Panc1 (cell line): ENCODE results near the gene B3GLCT. TPM values are rescaled to one million over a fixed set of nuclear protein-coding genes. Genes with fewer than 3 reads are reported as not detected.

ENCODE experiments used
- ATAC-seq: fragments of 200-7000 bp; cut with Tn5 transposase; 2 replicates; pipeline ENCODE4 v1.9.1; 2020; ENCODE audit warnings: mild to moderate bottlenecking, moderate library complexity
- BruUV-seq: library from RNA; stranded (reverse); fragments of 400-500 nt; replicated peaks from 2 replicates; lab custom pipeline; 2021; lab: Mats Ljungman, UMichigan
- CTCF ChIA-PET: fragments of 300-600 bp; sonication (Branson Sonifier 250); formaldehyde crosslinking; loops from one replicate; lab custom pipeline; 2022; ENCODE audit warnings: antibody characterized with exemption; lab: Charles Lee
- POLR2A ChIA-PET: fragments of 300-600 bp; sonication (Branson Sonifier 250); formaldehyde crosslinking; loops from one replicate; lab custom pipeline; 2022; ENCODE audit warnings: antibody characterized with exemption; lab: Charles Lee
- DNase-seq: peaks from one replicate; pipeline ENCODE4 v3.0.0-alpha.2; 2010; ENCODE audit warnings: low read depth, low spot score
- H3K27ac ChIP-seq: 2 replicates; pipeline ENCODE4 v1.5.1; 2011; ENCODE audit warnings: mild to moderate bottlenecking, low read length, inconsistent platforms
- H3K27me3 ChIP-seq: fragments of 200-500 bp; sonication (Bioruptor generic); 2 replicates; pipeline ENCODE4 v1.6.0; 2014; ENCODE audit warnings: low read length, inconsistent platforms; ENCODE audit not compliant: control insufficient read depth, insufficient read depth
- H3K36me3 ChIP-seq: fragments of 200-500 bp; sonication (Bioruptor generic); 2 replicates; pipeline ENCODE4 v1.5.1; 2014; ENCODE audit warnings: inconsistent platforms, mild to moderate bottlenecking, low read length, moderate library complexity; ENCODE audit not compliant: control insufficient read depth, insufficient read depth
- H3K4me1 ChIP-seq: 2 replicates; pipeline ENCODE4 v1.5.1; 2011; ENCODE audit warnings: inconsistent platforms, mild to moderate bottlenecking, low read length, moderate library complexity; ENCODE audit not compliant: control insufficient read depth, insufficient read depth
- H3K4me3 ChIP-seq, 2 experiments: 2 replicates each; pipeline ENCODE4 v1.5.1; 2011 to 2012; ENCODE audit warnings: low read depth in 2 of 2, low read length in 2 of 2, mild to moderate bottlenecking in 2 of 2, inconsistent platforms in 1 of 2, moderate library complexity in 1 of 2
- H3K9me3 ChIP-seq: fragments of 200-500 bp; sonication (Bioruptor generic); 2 replicates; pipeline ENCODE4 v1.5.1; 2014; ENCODE audit warnings: low read depth, mild to moderate bottlenecking, inconsistent platforms, low read length, moderate library complexity; ENCODE audit not compliant: control insufficient read depth, insufficient read depth
- POLR2AphosphoS5 ChIP-seq: IDR thresholded peaks from 2 replicates; pipeline ENCODE4 v1.6.1; 2012; ENCODE audit warnings: mild to moderate bottlenecking, low read depth, low read length, moderate library complexity
- REST ChIP-seq, 2 experiments: IDR thresholded peaks; 2 replicates each; pipeline ENCODE4 v1.6.1; 2011 to 2012; ENCODE audit warnings: low read depth in 2 of 2, control low read depth in 1 of 2, low read length in 1 of 2, mild to moderate bottlenecking in 1 of 2, moderate library complexity in 1 of 2; ENCODE audit not compliant: insufficient read depth in 1 of 2
- SIN3A ChIP-seq: IDR thresholded peaks from 2 replicates; pipeline ENCODE4 v1.6.1; 2012; ENCODE audit warnings: low read depth, mild to moderate bottlenecking, low read length, moderate library complexity, borderline replicate concordance; ENCODE audit not compliant: insufficient read depth
- TCF7L2 ChIP-seq: IDR thresholded peaks from 2 replicates; pipeline ENCODE4 v1.6.1; 2011; ENCODE audit warnings: mild to moderate bottlenecking, low read depth, low read length, inconsistent platforms
- in situ Hi-C: cut with HindIII; loops from 2 replicates; pipeline ENCODE4 v1.10.0; 2016; ENCODE audit warnings: low sequenced_read_pairs, low pct_unique_long_range_greater_than_20kb
- intact Hi-C: fragments of 100-400 bp; cut with micrococcal nuclease; formaldehyde crosslinking; loops from one replicate; pipeline ENCODE4 v1.10.0; 2022; ENCODE audit not compliant: unreplicated experiment
- total RNA-seq: library from RNA; stranded (reverse); gene quantifications from one replicate; pipeline ENCODE4 v1.2.1, GENCODE V29; 2021; ENCODE audit not compliant: unreplicated experiment
- TF ChIP-seq, protein P1 (sequence below): fragments of 450-650 bp; IDR thresholded peaks from 2 replicates; pipeline ENCODE4 v1.5.1; 2017; ENCODE audit warnings: mild to moderate bottlenecking

The B3GLCT gene
- total RNA-seq, 1 experiment from 2014 or later: 16.5 TPM

- POLR2A ChIA-PET: no interaction called here
- no peak for DNase-seq
- TF ChIP-seq SIN3A: no peak
- TF ChIP-seq TCF7L2: no peak
- no peak for TF ChIP-seq REST (IDR thresholded peaks at IDR 0.05; ENCODE audit: insufficient read depth in 1 of 2, low read depth in 2 of 2, low read length in 1 of 2)
- TF ChIP-seq POLR2AphosphoS5: no peak
- TF ChIP-seq, protein P1, sequence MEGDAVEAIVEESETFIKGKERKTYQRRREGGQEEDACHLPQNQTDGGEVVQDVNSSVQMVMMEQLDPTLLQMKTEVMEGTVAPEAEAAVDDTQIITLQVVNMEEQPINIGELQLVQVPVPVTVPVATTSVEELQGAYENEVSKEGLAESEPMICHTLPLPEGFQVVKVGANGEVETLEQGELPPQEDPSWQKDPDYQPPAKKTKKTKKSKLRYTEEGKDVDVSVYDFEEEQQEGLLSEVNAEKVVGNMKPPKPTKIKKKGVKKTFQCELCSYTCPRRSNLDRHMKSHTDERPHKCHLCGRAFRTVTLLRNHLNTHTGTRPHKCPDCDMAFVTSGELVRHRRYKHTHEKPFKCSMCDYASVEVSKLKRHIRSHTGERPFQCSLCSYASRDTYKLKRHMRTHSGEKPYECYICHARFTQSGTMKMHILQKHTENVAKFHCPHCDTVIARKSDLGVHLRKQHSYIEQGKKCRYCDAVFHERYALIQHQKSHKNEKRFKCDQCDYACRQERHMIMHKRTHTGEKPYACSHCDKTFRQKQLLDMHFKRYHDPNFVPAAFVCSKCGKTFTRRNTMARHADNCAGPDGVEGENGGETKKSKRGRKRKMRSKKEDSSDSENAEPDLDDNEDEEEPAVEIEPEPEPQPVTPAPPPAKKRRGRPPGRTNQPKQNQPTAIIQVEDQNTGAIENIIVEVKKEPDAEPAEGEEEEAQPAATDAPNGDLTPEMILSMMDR: no peak
- in situ Hi-C loops: no loop called here
- Histone ChIP-seq H3K27me3 (no peaks in the 10 kb centered on the region), H3K36me3 (no peaks in the 10 kb centered on the region), H3K4me1 (no peaks in the 10 kb centered on the region), H3K27ac (no peak overlapping the region), H3K4me3 (no peak overlapping the region), H3K9me3 (no peaks in the 10 kb centered on the region)
- no TSS peak for BruUV-seq
- CTCF ChIA-PET: no interaction called here
- ATAC-seq: no peak
- intact Hi-C loops: no loop called here
Measured at GRCh38 chr13:31286930-31287329, 87.2 kb downstream of the B3GLCT start.

GRCh38 chr13:31301119-31301518 lies 101.3 kb downstream of the B3GLCT start:
- H3K27ac ChIP-seq: no peak overlapping the region
- ChIA-PET CTCF (no interaction called here), POLR2A (no interaction called here)
- H3K27me3 ChIP-seq: no peaks in the 10 kb centered on the region
- no peak for ATAC-seq
- BruUV-seq: no TSS peak
- DNase-seq: no peak
- no peaks in the 10 kb centered on the region for H3K36me3 ChIP-seq
- intact Hi-C loops (no loop called here), in situ Hi-C loops (no loop called here)
- no peaks in the 10 kb centered on the region for H3K9me3 ChIP-seq
- TF ChIP-seq SIN3A: no peak
- no peak for TF ChIP-seq POLR2AphosphoS5
- no peak for TF ChIP-seq REST (IDR thresholded peaks at IDR 0.05; ENCODE audit: insufficient read depth in 1 of 2, low read depth in 2 of 2, low read length in 1 of 2)
- TF ChIP-seq, protein P1: no peak
- H3K4me1 ChIP-seq: no peaks in the 10 kb centered on the region
- no peak overlapping the region for H3K4me3 ChIP-seq
